ENCODE results near the gene PLPP3.
A peak's percentile ranks its signal among the peaks of the same experiment; 100 is the strongest.

PLPP3 gene

DNA sequence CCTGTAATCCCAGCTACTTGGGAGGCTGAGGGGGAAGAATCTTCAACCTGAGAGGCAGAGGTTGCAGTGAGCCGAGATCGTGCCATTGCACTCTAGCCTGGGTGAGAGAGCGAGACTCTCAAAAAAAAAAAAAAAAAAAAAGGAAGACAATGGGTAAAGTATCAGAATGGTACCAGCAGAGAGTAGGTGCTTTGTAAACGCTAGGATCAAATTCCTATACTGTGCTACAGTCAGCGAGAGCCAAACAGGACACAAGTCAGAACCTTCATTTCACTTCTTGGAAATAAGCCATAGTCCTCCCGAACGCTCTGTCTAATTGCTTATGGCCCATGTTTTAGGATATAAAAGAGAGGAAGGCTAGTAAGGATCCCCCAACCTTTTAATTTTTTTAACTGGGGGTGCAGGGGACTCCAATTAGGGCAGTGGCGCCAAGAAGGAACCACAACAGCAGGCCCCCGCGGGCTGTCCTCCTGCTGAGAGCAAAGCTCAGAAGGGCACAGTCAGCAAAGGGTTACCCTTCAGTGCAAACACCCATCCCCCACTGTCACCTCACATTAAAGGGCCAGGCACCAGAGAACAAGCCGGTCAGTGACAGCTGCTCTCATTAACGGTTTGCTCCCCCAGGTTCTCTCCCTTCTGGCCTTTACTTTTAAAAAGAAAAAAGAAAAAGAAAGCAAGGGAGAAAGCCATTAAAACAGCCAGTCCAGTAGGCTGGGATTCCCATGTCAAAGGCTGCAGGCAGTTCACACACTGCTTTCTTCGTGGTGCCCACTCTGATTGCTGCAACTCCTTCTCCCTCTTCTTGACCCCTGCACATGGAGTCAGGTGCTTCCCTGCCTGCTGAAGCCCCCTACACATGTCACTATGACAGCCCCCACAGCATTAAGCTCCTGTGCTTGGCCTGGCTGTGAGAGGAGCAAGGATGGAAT is 69.4 kb downstream of the PLPP3 start:
- no peak overlapping the region for H3K27ac ChIP-seq (ENCODE audit: low read length, poor library complexity, severe bottlenecking)
- no peak overlapping the region for H3K14ac ChIP-seq (ENCODE audit: low read length in 2 of 2)
- DNase-seq, result no peak
- H2AK5ac ChIP-seq (ENCODE audit: low read length, severe bottlenecking), result no peak overlapping the region
- no peak overlapping the region for H2BK15ac ChIP-seq (ENCODE audit: low read depth, poor library complexity, severe bottlenecking)
- no peak overlapping the region for H2BK5ac ChIP-seq (ENCODE audit: low read depth, low read length, poor library complexity, severe bottlenecking)
- H4K91ac ChIP-seq (ENCODE audit: low read length), result no peak overlapping the region
- no peak overlapping the region for H3K4ac ChIP-seq (ENCODE audit: low read depth in 1 of 2, low read length in 2 of 2)
- no peak overlapping the region for H2AFZ ChIP-seq (ENCODE audit: low read depth, low read length)
- no peaks in the 10 kb centered on the region for H3K27me3 ChIP-seq (ENCODE audit: control insufficient read depth in 1 of 2, insufficient read depth in 1 of 2, low read length in 2 of 2)
- H3K79me1 ChIP-seq (replicated peaks; ENCODE audit: low read length, poor library complexity, severe bottlenecking), result no peaks in the 10 kb centered on the region
- peaks cover 6 to 100% of the 10 kb centered on the region in 2 experiments for H3K36me3 ChIP-seq (ENCODE audit: control insufficient read depth in 1 of 2, insufficient read depth in 2 of 2, low read depth in 1 of 2, low read length in 2 of 2)
- H3K23ac ChIP-seq (ENCODE audit: low read length in 2 of 2), result no peak overlapping the region
- H2BK12ac ChIP-seq (ENCODE audit: low read length in 2 of 2), result no peak overlapping the region
- peak overlapping the region; percentile 34 for H3K9ac ChIP-seq (ENCODE audit: low read length)
- no peak overlapping the region for H4K8ac ChIP-seq (ENCODE audit: low read length)
- H3K4me2 ChIP-seq (ENCODE audit: low read length, poor library complexity, severe bottlenecking), result no peak overlapping the region
- H3K4me3 ChIP-seq (ENCODE audit: insufficient read depth in 1 of 2, low read depth in 1 of 2, low read length in 2 of 2), result no peak overlapping the region
- H3K18ac ChIP-seq (ENCODE audit: low read depth in 1 of 2, low read length in 2 of 2), result no peak overlapping the region
- WGBS, result 67% methylated on average over 13 of the region's 13 CpGs
- H2BK120ac ChIP-seq (ENCODE audit: low read depth, low read length), result no peak overlapping the region
- no peaks in the 10 kb centered on the region for H3K9me3 ChIP-seq (ENCODE audit: control insufficient read depth, low read length)
- H3K4me1 ChIP-seq (ENCODE audit: control insufficient read depth, insufficient read depth, low read depth, low read length), result peaks cover 3% of the 10 kb centered on the region

DNA sequence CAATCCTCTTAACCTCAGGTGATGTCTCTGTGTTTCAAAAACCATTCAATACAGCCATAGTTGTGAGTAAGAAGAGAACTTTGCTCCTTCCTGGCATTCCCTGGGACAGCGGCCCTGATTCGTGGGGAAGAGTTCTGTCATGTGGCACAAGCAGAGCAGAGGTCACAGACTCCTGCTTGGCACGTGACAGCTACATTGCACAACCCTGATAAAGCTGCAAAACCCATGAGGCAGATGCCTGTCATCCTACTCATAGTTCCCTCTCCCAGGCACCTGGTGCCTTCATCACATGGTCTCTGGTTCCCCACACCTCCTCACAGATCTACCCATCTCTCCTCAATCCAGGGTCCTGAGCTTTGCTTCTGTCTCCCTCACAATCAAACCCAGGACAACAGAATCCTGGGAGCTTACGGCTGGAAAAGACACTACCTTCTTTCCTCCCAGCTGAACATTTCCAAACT is 70.8 kb downstream of the PLPP3 start:
- Histone ChIP-seq H3K4me3 (ENCODE audit: insufficient read depth in 1 of 2, low read depth in 1 of 2, low read length in 2 of 2) (no peak overlapping the region), H4K8ac (ENCODE audit: low read length) (no peak overlapping the region), H3K4me1 (ENCODE audit: control insufficient read depth, insufficient read depth, low read depth, low read length) (peaks cover 3% of the 10 kb centered on the region), H2AK5ac (ENCODE audit: low read length, severe bottlenecking) (no peak overlapping the region), H3K4me2 (ENCODE audit: low read length, poor library complexity, severe bottlenecking) (no peak overlapping the region), H2BK120ac (ENCODE audit: low read depth, low read length) (no peak overlapping the region), H3K9me3 (ENCODE audit: control insufficient read depth, low read length) (no peaks in the 10 kb centered on the region), H3K23ac (ENCODE audit: low read length in 2 of 2) (no peak overlapping the region), H2BK5ac (ENCODE audit: low read depth, low read length, poor library complexity, severe bottlenecking) (no peak overlapping the region), H3K27ac (ENCODE audit: low read length, poor library complexity, severe bottlenecking) (no peak overlapping the region), H2BK12ac (ENCODE audit: low read length in 2 of 2) (no peak overlapping the region), H2AFZ (ENCODE audit: low read depth, low read length) (no peak overlapping the region), H3K36me3 (ENCODE audit: control insufficient read depth in 1 of 2, insufficient read depth in 2 of 2, low read depth in 1 of 2, low read length in 2 of 2) (peaks cover 6 to 100% of the 10 kb centered on the region in 2 experiments), H4K91ac (ENCODE audit: low read length) (no peak overlapping the region), H3K18ac (ENCODE audit: low read depth in 1 of 2, low read length in 2 of 2) (no peak overlapping the region), H3K27me3 (ENCODE audit: control insufficient read depth in 1 of 2, insufficient read depth in 1 of 2, low read length in 2 of 2) (no peaks in the 10 kb centered on the region), H3K9ac (ENCODE audit: low read length) (peak overlapping the region; percentile 8), H3K4ac (ENCODE audit: low read depth in 1 of 2, low read length in 2 of 2) (no peak overlapping the region), H2BK15ac (ENCODE audit: low read depth, poor library complexity, severe bottlenecking) (no peak overlapping the region), H3K79me1 (replicated peaks; ENCODE audit: low read length, poor library complexity, severe bottlenecking) (no peaks in the 10 kb centered on the region), H3K14ac (ENCODE audit: low read length in 2 of 2) (no peak overlapping the region)
- no peak for DNase-seq
- WGBS, result 88% methylated on average over 4 of the region's 4 CpGs

DNA sequence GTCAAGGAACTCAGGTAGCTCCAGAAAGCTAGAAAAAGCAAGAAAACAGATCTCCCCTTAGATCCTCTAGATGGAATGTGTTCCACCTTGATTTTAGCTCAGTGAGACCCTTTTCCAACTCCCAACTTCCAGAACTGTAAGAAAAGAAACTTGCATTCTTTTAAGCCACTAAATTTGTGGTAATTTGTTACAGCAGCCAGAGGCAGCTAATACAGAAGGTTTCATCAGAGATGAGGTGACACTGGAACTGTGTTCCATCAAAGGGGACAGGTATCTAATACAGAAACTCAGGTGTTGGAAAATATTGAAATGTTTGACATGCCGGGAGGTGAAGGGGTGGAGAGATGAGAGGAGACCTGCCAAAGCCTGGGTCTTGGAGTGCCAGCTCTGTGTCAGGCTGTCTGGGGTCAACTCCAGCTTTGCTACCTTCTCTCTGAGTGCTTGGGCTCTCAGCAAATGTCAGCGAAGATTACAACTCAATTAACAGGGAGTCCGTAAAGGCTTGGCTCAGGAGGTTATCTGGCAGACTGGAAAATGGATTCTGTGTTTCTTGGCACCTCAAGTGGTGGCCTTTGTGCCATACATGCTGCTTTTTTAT is 71.3 kb downstream of the PLPP3 start:
- Histone ChIP-seq H3K18ac (ENCODE audit: low read depth in 1 of 2, low read length in 2 of 2) (no peak overlapping the region), H2AFZ (ENCODE audit: low read depth, low read length) (no peak overlapping the region), H3K9me3 (ENCODE audit: control insufficient read depth, low read length) (no peaks in the 10 kb centered on the region), H3K79me1 (replicated peaks; ENCODE audit: low read length, poor library complexity, severe bottlenecking) (no peaks in the 10 kb centered on the region), H3K36me3 (ENCODE audit: control insufficient read depth in 1 of 2, insufficient read depth in 2 of 2, low read depth in 1 of 2, low read length in 2 of 2) (peaks cover 6 to 100% of the 10 kb centered on the region in 2 experiments), H2BK120ac (ENCODE audit: low read depth, low read length) (no peak overlapping the region), H3K9ac (ENCODE audit: low read length) (peak overlapping the region; percentile 3), H3K27me3 (ENCODE audit: control insufficient read depth in 1 of 2, insufficient read depth in 1 of 2, low read length in 2 of 2) (no peaks in the 10 kb centered on the region), H2BK15ac (ENCODE audit: low read depth, poor library complexity, severe bottlenecking) (no peak overlapping the region), H3K27ac (ENCODE audit: low read length, poor library complexity, severe bottlenecking) (no peak overlapping the region), H3K14ac (ENCODE audit: low read length in 2 of 2) (no peak overlapping the region), H3K4ac (ENCODE audit: low read depth in 1 of 2, low read length in 2 of 2) (no peak overlapping the region), H2BK12ac (ENCODE audit: low read length in 2 of 2) (no peak overlapping the region), H3K23ac (ENCODE audit: low read length in 2 of 2) (no peak overlapping the region), H2BK5ac (ENCODE audit: low read depth, low read length, poor library complexity, severe bottlenecking) (no peak overlapping the region), H3K4me3 (ENCODE audit: insufficient read depth in 1 of 2, low read depth in 1 of 2, low read length in 2 of 2) (no peak overlapping the region), H2AK5ac (ENCODE audit: low read length, severe bottlenecking) (no peak overlapping the region), H4K8ac (ENCODE audit: low read length) (no peak overlapping the region), H3K4me1 (ENCODE audit: control insufficient read depth, insufficient read depth, low read depth, low read length) (peaks cover 3% of the 10 kb centered on the region), H4K91ac (ENCODE audit: low read length) (no peak overlapping the region), H3K4me2 (ENCODE audit: low read length, poor library complexity, severe bottlenecking) (no peak overlapping the region)
- DNase-seq, result no peak
- WGBS, result 64% methylated on average over 3 of the region's 3 CpGs

DNA sequence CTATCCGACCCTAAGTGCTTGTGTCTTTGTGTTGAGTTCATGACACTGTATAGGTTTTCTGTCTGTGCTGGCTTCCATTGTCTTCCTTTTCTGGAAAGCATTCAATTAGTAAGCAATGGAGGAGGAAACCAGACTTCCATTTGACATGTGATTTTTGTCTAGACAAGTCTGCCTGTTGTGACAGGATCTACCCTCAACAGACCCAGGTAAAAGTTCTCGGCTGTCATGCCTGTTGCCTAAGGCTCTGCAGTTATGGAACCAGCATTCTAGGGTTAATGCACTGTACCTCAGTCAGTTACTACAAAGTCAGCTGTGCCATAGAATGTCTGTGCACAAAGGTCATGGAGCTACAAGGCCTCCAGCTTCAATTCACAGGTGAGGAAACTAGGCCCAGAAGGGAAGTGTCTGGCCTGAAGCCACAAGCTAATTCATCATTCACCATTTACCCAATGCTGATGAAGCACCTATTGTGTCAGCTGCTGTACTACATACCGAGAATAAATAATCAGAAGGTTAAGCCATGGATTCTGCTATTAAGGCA is 72.3 kb downstream of the PLPP3 start:
- 95% methylated on average over 3 of the region's 3 CpGs for WGBS
- Histone ChIP-seq H3K79me1 (replicated peaks; ENCODE audit: low read length, poor library complexity, severe bottlenecking) (no peaks in the 10 kb centered on the region), H3K18ac (ENCODE audit: low read depth in 1 of 2, low read length in 2 of 2) (peak overlapping the region in 1 of 2 experiments; percentile 14), H2AFZ (ENCODE audit: low read depth, low read length) (no peak overlapping the region), H2BK120ac (ENCODE audit: low read depth, low read length) (no peak overlapping the region), H3K4me3 (ENCODE audit: insufficient read depth in 1 of 2, low read depth in 1 of 2, low read length in 2 of 2) (no peak overlapping the region), H3K4me1 (ENCODE audit: control insufficient read depth, insufficient read depth, low read depth, low read length) (peaks cover 3% of the 10 kb centered on the region), H3K23ac (ENCODE audit: low read length in 2 of 2) (no peak overlapping the region), H3K14ac (ENCODE audit: low read length in 2 of 2) (no peak overlapping the region), H2BK15ac (ENCODE audit: low read depth, poor library complexity, severe bottlenecking) (no peak overlapping the region), H3K36me3 (ENCODE audit: control insufficient read depth in 1 of 2, insufficient read depth in 2 of 2, low read depth in 1 of 2, low read length in 2 of 2) (peaks cover 6 to 100% of the 10 kb centered on the region in 2 experiments), H3K27me3 (ENCODE audit: control insufficient read depth in 1 of 2, insufficient read depth in 1 of 2, low read length in 2 of 2) (no peaks in the 10 kb centered on the region), H2BK12ac (ENCODE audit: low read length in 2 of 2) (no peak overlapping the region), H3K4ac (ENCODE audit: low read depth in 1 of 2, low read length in 2 of 2) (no peak overlapping the region), H2BK5ac (ENCODE audit: low read depth, low read length, poor library complexity, severe bottlenecking) (no peak overlapping the region), H4K8ac (ENCODE audit: low read length) (no peak overlapping the region), H3K4me2 (ENCODE audit: low read length, poor library complexity, severe bottlenecking) (no peak overlapping the region), H3K27ac (ENCODE audit: low read length, poor library complexity, severe bottlenecking) (no peak overlapping the region), H4K91ac (ENCODE audit: low read length) (no peak overlapping the region), H3K9ac (ENCODE audit: low read length) (no peak overlapping the region), H3K9me3 (ENCODE audit: control insufficient read depth, low read length) (no peaks in the 10 kb centered on the region), H2AK5ac (ENCODE audit: low read length, severe bottlenecking) (no peak overlapping the region)
- DNase-seq, result no peak

All from mesenchymal stem cell (in vitro differentiated cells and primary cell).